Psoas muscle (tissue), 8 donors: ENCODE data around the gene SLC37A1. TPM values are rescaled to one million over a fixed set of nuclear protein-coding genes. Genes with fewer than 3 reads are reported as not detected.

Experiments used
- ATAC-seq, 4 donors: fragments of 200-7000 bp; cut with Tn5 transposase; one replicate each; pipeline ENCODE4 v1.9.1; 2020; ENCODE audit warnings: moderate library complexity in 3 of 4, mild to moderate bottlenecking in 2 of 4
- DNase-seq, 2 donors: peaks; one replicate each; pipeline ENCODE4 v3.0.0-alpha.2; 2020
- H3K27ac ChIP-seq: fragments of 200-600 bp; one replicate; pipeline ENCODE4 v1.8.0; 2022
- H3K27me3 ChIP-seq, 3 donors: fragments of 200-600 bp in 1 of 3; one replicate each; pipeline versions ENCODE4 v1.6.1 to v1.8.0; 2013 to 2022; ENCODE audit warnings: low read length in 2 of 3, mild to moderate bottlenecking in 2 of 3, moderate library complexity in 1 of 3; ENCODE audit not compliant: insufficient read depth in 3 of 3
- H3K36me3 ChIP-seq, 2 donors: fragments of 200-600 bp in 1 of 2; one replicate each; pipeline versions ENCODE4 v1.6.1 to v1.8.0; 2013 to 2022; ENCODE audit warnings: low read depth in 1 of 2, mild to moderate bottlenecking in 1 of 2, moderate library complexity in 1 of 2; ENCODE audit not compliant: insufficient read depth in 1 of 2
- H3K4me1 ChIP-seq: fragments of 200-600 bp; one replicate; pipeline ENCODE4 v1.8.0; 2022
- H3K4me3 ChIP-seq: fragments of 200-600 bp; one replicate; pipeline ENCODE4 v1.8.0; 2022; ENCODE audit warnings: mild to moderate bottlenecking
- H3K9me3 ChIP-seq: fragments of 200-600 bp; one replicate; pipeline ENCODE4 v1.8.0; 2022
- WGBS, 3 donors: extraction: QIAGEN DNeasy Blood & Tissue Kit; methylation state at CpG; one replicate each; pipeline versions ENCODE4 v1.1.6 to v1.1.7; 2013; 5-methylcytosine and 5-hydroxymethylcytosine counted together
- intact Hi-C, 2 donors: fragments of 100-400 bp; cut with DNase I; formaldehyde crosslinking; loops; one replicate each; pipeline versions ENCODE4 v1.11.0 to v1.14.2; 2022
- polyA plus RNA-seq, 3 donors: library from polyadenylated mRNA; stranded (reverse); fragments of 200-250 nt; gene quantifications; one replicate each; pipeline ENCODE4 v1.2.3, GENCODE V29; 2013
- total RNA-seq, 4 donors: library from RNA; stranded (reverse); fragmentation: NEBNext Ultra II Directional in 2 of 4; extraction: Animal tissue kit (Norgen Biotek cat#: 25700) in 2 of 4; gene quantifications; one replicate each; pipeline versions ENCODE4 v1.2.1 to v1.2.4, GENCODE V29; 2021 to 2023
- TF ChIP-seq, protein P1 (sequence below): fragments of 200-600 bp; IDR thresholded peaks from one replicate; pipeline ENCODE4 v1.8.0; 2022; ENCODE audit warnings: antibody characterized with exemption
- donor health status: healthy with polysubstance abuse.
- donor health status: DM: no; HTN: no; CAD: no; lungs with moderate emphysema.
- donor health status: Bipolar disorder and iron deficiency.
- donor health status: healthy.
- donor health status: DM: yes; HTN: yes; CAD: no.
- donor health status: DM: no; HTN: no; CAD: no.
- donor health status: DM: no; HTN: no; CAD: no.
- donor health status: DM: yes; HTN: yes; CAD: no.

Gene SLC37A1
- total and polyA plus RNA-seq, 7 donors, result 1.6 to 18.9 (median 8.0) TPM

DNA sequence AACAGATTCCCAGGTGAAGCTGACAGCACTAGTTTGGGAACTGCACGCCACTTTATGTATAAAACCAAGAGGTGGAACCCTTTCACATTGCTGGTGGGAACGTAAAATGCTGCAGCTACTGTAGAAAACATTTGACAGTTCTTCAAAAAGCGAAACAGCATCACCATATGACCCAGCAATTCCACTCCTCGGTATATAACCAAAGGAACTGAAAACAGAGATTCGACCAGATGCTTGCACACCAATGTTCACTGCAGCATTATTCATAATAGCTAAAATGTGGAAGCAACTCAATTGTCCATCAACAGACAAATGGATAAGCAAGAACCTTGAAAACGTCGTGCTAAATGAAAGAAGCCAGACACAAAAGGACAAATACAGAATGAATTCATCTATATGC is 35.1 kb upstream of the SLC37A1 start:
- intact Hi-C loops, result no loop called here
- Histone ChIP-seq H3K36me3 (no peaks in the 10 kb centered on the region), H3K4me1 (no peaks in the 10 kb centered on the region), H3K27me3 (peaks cover 0 to 13% (median 0%) of the 10 kb centered on the region in 3 donors), H3K4me3 (no peak overlapping the region), H3K9me3 (no peaks in the 10 kb centered on the region), H3K27ac (no peak overlapping the region)
- 75 to 79% (median 78%) methylated on average over 7 of the region's 7 CpGs for WGBS, 3 donors
- ATAC-seq (no peak), DNase-seq (no peak)
- TF ChIP-seq, protein P1, sequence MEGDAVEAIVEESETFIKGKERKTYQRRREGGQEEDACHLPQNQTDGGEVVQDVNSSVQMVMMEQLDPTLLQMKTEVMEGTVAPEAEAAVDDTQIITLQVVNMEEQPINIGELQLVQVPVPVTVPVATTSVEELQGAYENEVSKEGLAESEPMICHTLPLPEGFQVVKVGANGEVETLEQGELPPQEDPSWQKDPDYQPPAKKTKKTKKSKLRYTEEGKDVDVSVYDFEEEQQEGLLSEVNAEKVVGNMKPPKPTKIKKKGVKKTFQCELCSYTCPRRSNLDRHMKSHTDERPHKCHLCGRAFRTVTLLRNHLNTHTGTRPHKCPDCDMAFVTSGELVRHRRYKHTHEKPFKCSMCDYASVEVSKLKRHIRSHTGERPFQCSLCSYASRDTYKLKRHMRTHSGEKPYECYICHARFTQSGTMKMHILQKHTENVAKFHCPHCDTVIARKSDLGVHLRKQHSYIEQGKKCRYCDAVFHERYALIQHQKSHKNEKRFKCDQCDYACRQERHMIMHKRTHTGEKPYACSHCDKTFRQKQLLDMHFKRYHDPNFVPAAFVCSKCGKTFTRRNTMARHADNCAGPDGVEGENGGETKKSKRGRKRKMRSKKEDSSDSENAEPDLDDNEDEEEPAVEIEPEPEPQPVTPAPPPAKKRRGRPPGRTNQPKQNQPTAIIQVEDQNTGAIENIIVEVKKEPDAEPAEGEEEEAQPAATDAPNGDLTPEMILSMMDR, result no peak

DNA sequence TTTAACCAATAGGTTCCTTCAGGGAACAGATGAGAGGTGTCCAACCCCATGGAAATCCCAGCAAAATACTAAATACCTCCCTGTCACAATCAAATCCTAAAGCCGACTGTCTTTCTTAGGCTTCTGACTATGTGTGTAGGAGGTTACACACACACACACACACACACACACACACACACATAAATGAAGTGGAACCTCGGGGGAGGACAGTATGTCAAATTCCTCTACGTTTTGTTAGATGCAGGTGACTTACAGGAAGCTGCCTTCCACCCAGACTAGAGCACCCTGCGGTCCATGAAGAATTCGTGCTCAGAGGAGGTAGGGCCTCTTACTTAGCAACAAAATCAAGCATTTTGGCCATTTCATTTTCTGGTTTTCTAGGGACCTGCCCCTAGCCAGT is 34.1 kb upstream of the SLC37A1 start:
- no peak overlapping the region for H3K27ac ChIP-seq
- intact Hi-C loops, result no loop called here
- H3K27me3 ChIP-seq, result peaks cover 0 to 13% (median 0%) of the 10 kb centered on the region in 3 donors
- no peak for ATAC-seq
- H3K4me1 ChIP-seq, result no peaks in the 10 kb centered on the region
- TF ChIP-seq, protein P1, result no peak
- no peaks in the 10 kb centered on the region for H3K36me3 ChIP-seq
- no peak overlapping the region for H3K4me3 ChIP-seq
- H3K9me3 ChIP-seq, result no peaks in the 10 kb centered on the region
- DNase-seq, result no peak
- WGBS, 3 donors, result 80 to 85% (median 81%) methylated on average over 5 of the region's 5 CpGs

- ATAC-seq (no peak), DNase-seq (no peak)
- Histone ChIP-seq H3K9me3 (no peaks in the 10 kb centered on the region), H3K27me3 (peaks cover 0 to 13% (median 0%) of the 10 kb centered on the region in 3 donors), H3K36me3 (no peaks in the 10 kb centered on the region), H3K4me1 (no peaks in the 10 kb centered on the region), H3K4me3 (no peak overlapping the region), H3K27ac (no peak overlapping the region)
- 79 to 91% (median 86%) methylated on average over 10 of the region's 10 CpGs for WGBS, 3 donors
- intact Hi-C loops, result no loop called here
- TF ChIP-seq, protein P1, result no peak
Observed at GRCh38 chr21:42480736-42481135, 32.9 kb upstream of the SLC37A1 start.

GRCh38 chr21:42481169-42481568 is 32.5 kb upstream of the SLC37A1 start:
- 89 to 95% (median 93%) methylated on average over 4 of the region's 4 CpGs for WGBS, 3 donors
- no peaks in the 10 kb centered on the region for H3K36me3 ChIP-seq
- H3K4me1 ChIP-seq, result no peaks in the 10 kb centered on the region
- H3K27ac ChIP-seq, result no peak overlapping the region
- ATAC-seq (no peak), DNase-seq (no peak)
- intact Hi-C loops, result no loop called here
- H3K4me3 ChIP-seq, result no peak overlapping the region
- TF ChIP-seq, protein P1, result no peak
- H3K9me3 ChIP-seq, result no peaks in the 10 kb centered on the region
- peaks cover 0 to 9% (median 0%) of the 10 kb centered on the region in 3 donors for H3K27me3 ChIP-seq

DNA sequence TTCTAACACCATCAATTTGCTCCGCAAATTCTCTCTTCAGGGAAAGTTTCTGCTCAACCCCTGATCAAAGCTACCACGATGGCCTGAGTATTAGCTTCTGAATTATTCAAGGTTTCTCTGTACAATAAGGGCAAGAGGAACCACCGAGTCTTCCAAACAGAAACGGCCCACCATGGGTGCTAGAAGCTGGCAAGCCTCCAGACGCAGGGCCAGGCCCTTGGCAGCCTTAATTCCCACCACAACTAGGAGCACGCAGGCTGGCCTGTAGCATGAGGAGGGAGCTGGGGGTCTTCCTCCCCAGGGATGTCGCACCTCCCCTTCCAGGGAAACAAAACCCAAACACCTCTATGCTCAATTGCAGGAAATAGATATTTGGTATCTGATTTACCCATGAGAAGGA is 28.7 kb upstream of the SLC37A1 start:
- no peaks in the 10 kb centered on the region for H3K9me3 ChIP-seq
- no peaks in the 10 kb centered on the region for H3K4me1 ChIP-seq
- no peaks in the 10 kb centered on the region for H3K36me3 ChIP-seq
- ATAC-seq (no peak), DNase-seq (no peak)
- H3K27ac ChIP-seq, result no peak overlapping the region
- no peak overlapping the region for H3K4me3 ChIP-seq
- peaks cover 0 to 6% (median 0%) of the 10 kb centered on the region in 3 donors for H3K27me3 ChIP-seq
- TF ChIP-seq, protein P1, result no peak
- 74 to 88% (median 84%) methylated on average over 7 of the region's 7 CpGs for WGBS, 3 donors
- intact Hi-C loops, result no loop called here
